ENCODE data around the gene LRRN3.
A peak's percentile ranks its signal among the peaks of the same experiment; 100 is the strongest.

The LRRN3 gene

GRCh38 chr7:111096997-111097396 lies 6.1 kb downstream of the LRRN3 start:
- TF ChIP-seq CTCF (IDR thresholded peaks at IDR 0.05; ENCODE audit: low read depth, low read length) (no peak), EZH2phosphoT487 (IDR thresholded peaks at IDR 0.05; ENCODE audit: low read depth) (no peak)
- no peak overlapping the region for H3K9ac ChIP-seq (ENCODE audit: low read length)
- no peak overlapping the region for H3K27ac ChIP-seq (ENCODE audit: low read length)
- H3K9me3 ChIP-seq (ENCODE audit: insufficient read depth, low read length): no peaks in the 10 kb centered on the region
- peaks cover 6% of the 10 kb centered on the region for H3K4me1 ChIP-seq (ENCODE audit: low read length)
- H3K27me3 ChIP-seq (ENCODE audit: low read depth, low read length): 0 out of 2 replicates have a peak, but pooled peaks cover 2% of the 10 kb centered on the region
- H3K4me2 ChIP-seq (ENCODE audit: low read length): no peak overlapping the region
- no peaks in the 10 kb centered on the region for H4K20me1 ChIP-seq (ENCODE audit: insufficient read depth, low read length)
- no peak overlapping the region for H2AFZ ChIP-seq (ENCODE audit: low read depth, low read length)
- H3K4me3 ChIP-seq (ENCODE audit: low read length): no peak overlapping the region
- H3K79me2 ChIP-seq (ENCODE audit: low read length): no peaks in the 10 kb centered on the region
- H3K36me3 ChIP-seq (replicated peaks; ENCODE audit: low read depth, low read length): no peaks in the 10 kb centered on the region

- H3K9me3 ChIP-seq (ENCODE audit: insufficient read depth, low read length): no peaks in the 10 kb centered on the region
- H3K27ac ChIP-seq (ENCODE audit: low read length): no peak overlapping the region
- H2AFZ ChIP-seq (ENCODE audit: low read depth, low read length): no peak overlapping the region
- no peaks in the 10 kb centered on the region for H3K36me3 ChIP-seq (replicated peaks; ENCODE audit: low read depth, low read length)
- peaks cover 8% of the 10 kb centered on the region for H3K4me1 ChIP-seq (ENCODE audit: low read length)
- no peak overlapping the region for H3K9ac ChIP-seq (ENCODE audit: low read length)
- no peaks in the 10 kb centered on the region for H3K27me3 ChIP-seq (ENCODE audit: low read depth, low read length)
- peak; percentile 86 for TF ChIP-seq CTCF (IDR thresholded peaks at IDR 0.05; ENCODE audit: low read depth, low read length)
- TF ChIP-seq EZH2phosphoT487 (IDR thresholded peaks at IDR 0.05; ENCODE audit: low read depth): no peak
- H3K79me2 ChIP-seq (ENCODE audit: low read length): no peaks in the 10 kb centered on the region
- H3K4me2 ChIP-seq (ENCODE audit: low read length): peak overlapping the region; percentile 48
- no peak overlapping the region for H3K4me3 ChIP-seq (ENCODE audit: low read length)
- no peaks in the 10 kb centered on the region for H4K20me1 ChIP-seq (ENCODE audit: insufficient read depth, low read length)
Observed at GRCh38 chr7:111098011-111098925, 7.3 kb downstream of the LRRN3 start.

GRCh38 chr7:111098926-111099250 lies 8.0 kb downstream of the LRRN3 start:
- Histone ChIP-seq H3K79me2 (ENCODE audit: low read length) (no peaks in the 10 kb centered on the region), H3K4me1 (ENCODE audit: low read length) (peaks cover 14% of the 10 kb centered on the region), H3K4me2 (ENCODE audit: low read length) (no peak overlapping the region), H3K9me3 (ENCODE audit: insufficient read depth, low read length) (no peaks in the 10 kb centered on the region), H3K27me3 (ENCODE audit: low read depth, low read length) (no peaks in the 10 kb centered on the region), H3K27ac (ENCODE audit: low read length) (no peak overlapping the region), H2AFZ (ENCODE audit: low read depth, low read length) (no peak overlapping the region), H3K4me3 (ENCODE audit: low read length) (no peak overlapping the region), H3K9ac (ENCODE audit: low read length) (no peak overlapping the region), H4K20me1 (ENCODE audit: insufficient read depth, low read length) (no peaks in the 10 kb centered on the region), H3K36me3 (replicated peaks; ENCODE audit: low read depth, low read length) (no peaks in the 10 kb centered on the region)
- TF ChIP-seq CTCF (IDR thresholded peaks at IDR 0.05; ENCODE audit: low read depth, low read length) (no peak), EZH2phosphoT487 (IDR thresholded peaks at IDR 0.05; ENCODE audit: low read depth) (no peak)

- Histone ChIP-seq H3K79me2 (ENCODE audit: low read length) (no peaks in the 10 kb centered on the region), H3K36me3 (replicated peaks; ENCODE audit: low read depth, low read length) (no peaks in the 10 kb centered on the region), H3K4me2 (ENCODE audit: low read length) (no peak overlapping the region), H3K9ac (ENCODE audit: low read length) (no peak overlapping the region), H4K20me1 (ENCODE audit: insufficient read depth, low read length) (no peaks in the 10 kb centered on the region), H3K4me3 (ENCODE audit: low read length) (no peak overlapping the region), H3K4me1 (ENCODE audit: low read length) (peaks cover 29% of the 10 kb centered on the region), H3K9me3 (ENCODE audit: insufficient read depth, low read length) (no peaks in the 10 kb centered on the region), H3K27me3 (ENCODE audit: low read depth, low read length) (no peaks in the 10 kb centered on the region), H3K27ac (ENCODE audit: low read length) (no peak overlapping the region), H2AFZ (ENCODE audit: low read depth, low read length) (no peak overlapping the region)
- TF ChIP-seq CTCF (IDR thresholded peaks at IDR 0.05; ENCODE audit: low read depth, low read length) (no peak), EZH2phosphoT487 (IDR thresholded peaks at IDR 0.05; ENCODE audit: low read depth) (no peak)
Observed at GRCh38 chr7:111101856-111102646, 11.1 kb downstream of the LRRN3 start.
